H1 (cell line): ENCODE measurements around the gene CAMTA1. TPM values are rescaled to one million over a fixed set of nuclear protein-coding genes. Genes with fewer than 3 reads are reported as not detected.

Source experiments
- CTCF ChIA-PET: fragments of 300-600 bp; sonication (Branson Sonifier 250); formaldehyde crosslinking; loops from one replicate; lab custom pipeline; 2021; ENCODE audit not compliant: partially characterized antibody; lab: Charles Lee
- POLR2A ChIA-PET: fragments of 300-600 bp; sonication (Branson Sonifier 250); formaldehyde crosslinking; loops from one replicate; lab custom pipeline; 2021; ENCODE audit warnings: inconsistent platforms; ENCODE audit not compliant: partially characterized antibody; lab: Charles Lee
- DNase-seq, 2 experiments: peaks; one replicate each; pipeline versions ENCODE4 v3.0.0 to v3.0.0-alpha.2; 2010 to 2022; ENCODE audit warnings: low spot score in 2 of 2, low read depth in 1 of 2, mixed read lengths in 1 of 2
- FAIRE-seq: peaks from 2 replicates; lab custom pipeline; 2011; peaks lifted over from hg19 to GRCh38; lab: Jason Lieb, UNC
- H2AFZ ChIP-seq: 2 replicates; pipeline ENCODE4 v1.8.1; 2012; ENCODE audit warnings: low read length, inconsistent platforms
- H2AK5ac ChIP-seq: 2 replicates; pipeline ENCODE4 v1.6.1; 2013; ENCODE audit warnings: low read depth, low read length
- H2BK120ac ChIP-seq: replicated peaks from 2 replicates; pipeline ENCODE3; 2013; ENCODE audit warnings: low read depth, low read length, inconsistent platforms
- H2BK12ac ChIP-seq: 2 replicates; pipeline ENCODE4 v1.6.1; 2013; ENCODE audit warnings: low read depth, low read length
- H2BK15ac ChIP-seq: 2 replicates; pipeline ENCODE4 v1.6.1; 2013; ENCODE audit warnings: low read length
- H2BK20ac ChIP-seq: 2 replicates; pipeline ENCODE4 v1.6.1; 2013; ENCODE audit warnings: low read length
- H2BK5ac ChIP-seq: 2 replicates; pipeline ENCODE4 v1.6.1; 2013; ENCODE audit warnings: low read depth, low read length
- H3K14ac ChIP-seq: 2 replicates; pipeline ENCODE4 v1.6.1; 2013; ENCODE audit warnings: inconsistent platforms; ENCODE audit not compliant: insufficient read length
- H3K18ac ChIP-seq: 2 replicates; pipeline ENCODE4 v1.6.1; 2013; ENCODE audit warnings: low read length; ENCODE audit errors: extremely low read depth
- H3K23ac ChIP-seq: 2 replicates; pipeline ENCODE4 v1.6.1; 2013; ENCODE audit warnings: inconsistent platforms; ENCODE audit not compliant: insufficient read length
- H3K23me2 ChIP-seq: 2 replicates; pipeline ENCODE4 v1.6.1; 2013; ENCODE audit warnings: low read depth, low read length
- H3K27ac ChIP-seq: 2 replicates; pipeline ENCODE4 v1.6.1; 2011; ENCODE audit warnings: low read depth, low read length, inconsistent platforms
- H3K27me3 ChIP-seq, 4 experiments: replicated peaks in 1 of 4; 1 replicate in 1 of 4; 2 replicates in 3 of 4; pipeline versions ENCODE4 v1.6.1 to v1.8.1; 2011 to 2013; ENCODE audit warnings: low read length in 3 of 4, mild to moderate bottlenecking in 3 of 4, inconsistent platforms in 2 of 4, mixed read lengths in 2 of 4, moderate library complexity in 1 of 4; ENCODE audit not compliant: control insufficient read depth in 3 of 4, insufficient read depth in 3 of 4; ENCODE audit errors: extremely low read depth in 1 of 4
- H3K36me3 ChIP-seq, 4 experiments: 2 replicates each; pipeline versions ENCODE4 v1.6.1 to v1.8.1; 2011 to 2013; ENCODE audit warnings: mild to moderate bottlenecking in 4 of 4, low read length in 3 of 4, moderate library complexity in 2 of 4, control low read depth in 1 of 4, inconsistent platforms in 1 of 4; ENCODE audit not compliant: insufficient read depth in 4 of 4, control insufficient read depth in 2 of 4
- H3K4ac ChIP-seq: replicated peaks from 2 replicates; pipeline ENCODE3; 2013; ENCODE audit warnings: low read length, low read depth, mixed read lengths, inconsistent platforms; ENCODE audit not compliant: insufficient read length
- H3K4me1 ChIP-seq, 4 experiments: replicated peaks in 1 of 4; 1 replicate in 1 of 4; 2 replicates in 3 of 4; pipeline versions ENCODE4 v1.6.1 to v1.8.1; 2011 to 2013; ENCODE audit warnings: low read length in 3 of 4, inconsistent platforms in 2 of 4, mixed read lengths in 1 of 4; ENCODE audit not compliant: insufficient read depth in 4 of 4, control insufficient read depth in 3 of 4
- H3K4me2 ChIP-seq, 2 experiments: 2 replicates each; pipeline versions ENCODE4 v1.6.1 to v1.8.1; 2011 to 2013; ENCODE audit warnings: low read depth in 2 of 2, low read length in 2 of 2, control low read depth in 1 of 2, inconsistent platforms in 1 of 2, mild to moderate bottlenecking in 1 of 2; ENCODE audit not compliant: insufficient read depth in 1 of 2
- H3K4me3 ChIP-seq, 4 experiments: fragments of 200-600, 300-600 bp in 1 of 4; sonication (generic), shearing (Covaris generic), sonication (Bioruptor Twin) in 1 of 4; 2 replicates each; pipeline versions ENCODE4 v1.5.1 to v1.8.1; 2011 to 2016; ENCODE audit warnings: low read length in 4 of 4, low read depth in 3 of 4, control low read depth in 2 of 4, inconsistent platforms in 2 of 4, mild to moderate bottlenecking in 2 of 4, mixed read lengths in 1 of 4, moderate library complexity in 1 of 4; ENCODE audit not compliant: insufficient read depth in 2 of 4; ENCODE audit errors: extremely low read depth in 1 of 4
- H3K56ac ChIP-seq: replicated peaks from 2 replicates; pipeline ENCODE3; 2013; ENCODE audit warnings: low read depth, mild to moderate bottlenecking, mixed read lengths, low read length, inconsistent platforms; ENCODE audit not compliant: insufficient read length
- H3K79me1 ChIP-seq: 2 replicates; pipeline ENCODE4 v1.6.1; 2013; ENCODE audit warnings: low read depth, low read length, control low read depth
- H3K79me2 ChIP-seq, 2 experiments: 2 replicates each; pipeline versions ENCODE4 v1.6.1 to v1.8.1; 2012 to 2013; ENCODE audit warnings: low read length in 2 of 2, mild to moderate bottlenecking in 2 of 2, inconsistent platforms in 1 of 2; ENCODE audit not compliant: insufficient read depth in 2 of 2, control insufficient read depth in 1 of 2
- H3K9ac ChIP-seq, 4 experiments: replicated peaks in 1 of 4; 1 replicate in 1 of 4; 2 replicates in 3 of 4; pipeline versions ENCODE4 v1.6.1 to v1.8.1; 2011 to 2013; ENCODE audit warnings: low read depth in 3 of 4, low read length in 3 of 4, control low read depth in 2 of 4, mild to moderate bottlenecking in 2 of 4, moderate library complexity in 2 of 4, inconsistent platforms in 1 of 4; ENCODE audit errors: extremely low read depth in 1 of 4
- H3K9me3 ChIP-seq, 2 experiments: 2 replicates each; pipeline versions ENCODE4 v1.6.1 to v1.8.1; 2012 to 2013; ENCODE audit warnings: mild to moderate bottlenecking in 2 of 2, moderate library complexity in 2 of 2, control low read depth in 1 of 2, inconsistent platforms in 1 of 2, low read depth in 1 of 2, low read length in 1 of 2, mixed read lengths in 1 of 2; ENCODE audit not compliant: insufficient read depth in 2 of 2
- H4K20me1 ChIP-seq, 2 experiments: replicated peaks in 1 of 2; 2 replicates each; pipeline versions ENCODE3 to v1.8.1; 2011 to 2013; ENCODE audit warnings: inconsistent platforms in 2 of 2, low read length in 2 of 2, mild to moderate bottlenecking in 1 of 2; ENCODE audit not compliant: insufficient read depth in 2 of 2, control insufficient read depth in 1 of 2
- H4K5ac ChIP-seq: 2 replicates; pipeline ENCODE4 v1.6.1; 2013; ENCODE audit warnings: low read length, low read depth, mixed read lengths, inconsistent platforms; ENCODE audit not compliant: insufficient read length
- H4K8ac ChIP-seq: 2 replicates; pipeline ENCODE4 v1.8.0; 2013; ENCODE audit warnings: mild to moderate bottlenecking, moderate library complexity, low read length, inconsistent platforms; ENCODE audit not compliant: insufficient read depth; ENCODE audit errors: extremely low read depth
- H4K91ac ChIP-seq: replicated peaks from 2 replicates; pipeline ENCODE3; 2013; ENCODE audit warnings: low read length, mixed read lengths, inconsistent platforms; ENCODE audit not compliant: insufficient read length
- CBX5 ChIP-seq: fragments of 300-800, 300-1000 bp; sonication (generic); IDR thresholded peaks from 2 replicates; pipeline ENCODE4 v1.7.1; 2016; ENCODE audit warnings: antibody characterized with exemption, low read length, low read depth
- CBX8 ChIP-seq: fragments of 300-800, 300-1000 bp; sonication (generic); IDR thresholded peaks from 2 replicates; pipeline ENCODE4 v1.7.1; 2016; ENCODE audit warnings: low read depth, low read length, borderline replicate concordance
- CTBP2 ChIP-seq: IDR thresholded peaks from 2 replicates; pipeline ENCODE4 v1.7.0; 2011; ENCODE audit warnings: borderline replicate concordance, mild to moderate bottlenecking, moderate library complexity, mixed read lengths, low read length; ENCODE audit not compliant: insufficient read depth, insufficient read length
- FOSL1 ChIP-seq: IDR thresholded peaks from 2 replicates; pipeline ENCODE4 v1.6.1; 2011; ENCODE audit warnings: mild to moderate bottlenecking, low read depth, low read length, moderate library complexity; ENCODE audit not compliant: insufficient read depth
- HDAC6 ChIP-seq: IDR thresholded peaks from one replicate; pipeline ENCODE4 v1.7.1; 2012; ENCODE audit warnings: low read depth, mild to moderate bottlenecking, inconsistent platforms, low read length, moderate library complexity
- MAFK ChIP-seq: IDR thresholded peaks from 2 replicates; pipeline ENCODE4 v1.6.1; 2012; ENCODE audit warnings: low read depth, mild to moderate bottlenecking, improper control_type of control experiment, low read length
- TAF1 ChIP-seq: IDR thresholded peaks from 2 replicates; pipeline ENCODE4 v1.6.1; 2011; ENCODE audit warnings: mild to moderate bottlenecking, low read depth, low read length
- TCF12 ChIP-seq: IDR thresholded peaks from 2 replicates; pipeline ENCODE4 v1.6.1; 2011; ENCODE audit warnings: low read depth, mild to moderate bottlenecking, low read length
- ZNF274 ChIP-seq: IDR thresholded peaks from 2 replicates; pipeline ENCODE4 v1.7.0; 2012; ENCODE audit warnings: low read length, borderline replicate concordance; ENCODE audit errors: extremely low read depth
- WGBS, 2 experiments: shearing (Covaris generic) in 1 of 2; methylation state at CpG; one replicate each; pipeline versions ENCODE4 v1.1.6 to v1.1.7; 2013 to 2015; ENCODE audit warnings: low lambda C conversion rate in 2 of 2, mixed read lengths in 2 of 2, inconsistent platforms in 1 of 2, low coverage in 1 of 2, missing lambda C conversion rate in 1 of 2; ENCODE audit not compliant: insufficient replicate concordance in 2 of 2, insufficient coverage in 1 of 2, insufficient read length in 1 of 2; ENCODE audit errors: extremely low coverage in 1 of 2, missing lambda C conversion rate in 1 of 2; 5-methylcytosine and 5-hydroxymethylcytosine counted together
- polyA plus RNA-seq, 7 experiments: library from polyadenylated mRNA; depleted of rRNA in 3 of 7; stranded (reverse) in 5 of 7; unstranded in 2 of 7; fragments of >200 nt in 5 of 7; fragments of 200-250 nt in 2 of 7; gene quantifications; 1 replicate in 5 of 7; 2 replicates in 1 of 7; 4 replicates in 1 of 7; pipeline versions ENCODE4 v1.2.1 to v1.2.3, GENCODE V29; 2011 to 2013; ENCODE audit warnings: missing spikeins in 2 of 7, mixed read lengths in 2 of 7
- total RNA-seq: library from RNA; stranded (reverse); fragmentation: NEBNext Ultra II Directional; extraction: Animal tissue kit (Norgen Biotek cat#: 25700); gene quantifications from 2 replicates; pipeline ENCODE4 v1.2.1, GENCODE V29; 2021

Gene CAMTA1
- total and polyA plus RNA-seq, 2 of the 8 experiments (the other 6 are each of a cell fraction or from before 2014, with no cell fraction given) = 65.0 to 119 TPM

DNA sequence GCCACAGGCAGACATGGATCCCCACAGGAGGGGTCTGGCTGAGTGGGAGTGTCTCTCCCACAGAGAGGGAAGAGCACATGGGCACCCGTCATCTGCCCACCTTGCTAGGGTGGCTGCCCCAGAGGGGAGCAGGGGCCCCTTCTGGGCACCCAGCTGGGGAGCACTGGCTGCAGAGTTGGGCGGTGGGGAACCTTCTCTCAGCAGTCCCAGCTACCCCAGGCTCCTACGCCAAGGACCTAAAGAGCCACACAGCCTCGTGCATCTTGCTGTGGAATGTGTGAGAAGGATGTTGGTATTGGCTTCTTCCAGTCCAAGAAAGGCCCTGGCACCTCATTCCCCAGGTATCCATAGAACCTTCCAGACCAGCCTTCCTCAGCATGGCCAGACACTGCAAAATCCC is 735.2 kb downstream of the CAMTA1 start:
- Histone ChIP-seq H3K14ac (no peak overlapping the region), H3K79me2 (no peaks in the 10 kb centered on the region), H3K18ac (no peak overlapping the region), H3K27ac (no peak overlapping the region), H2BK12ac (no peak overlapping the region), H4K20me1 (no peaks in the 10 kb centered on the region), H3K36me3 (no peaks in the 10 kb centered on the region), H4K5ac (no peak overlapping the region), H3K9me3 (no peaks in the 10 kb centered on the region), H3K23me2 (no peaks in the 10 kb centered on the region), H2BK5ac (no peak overlapping the region), H4K8ac (no peak overlapping the region), H3K56ac (no peak overlapping the region), H2BK20ac (no peak overlapping the region), H3K4me1 (no peaks in the 10 kb centered on the region), H2AK5ac (no peak overlapping the region), H2AFZ (no peak overlapping the region), H3K4me2 (no peak overlapping the region), H3K23ac (no peak overlapping the region), H3K9ac (no peak overlapping the region), H4K91ac (no peak overlapping the region), H3K79me1 (no peaks in the 10 kb centered on the region), H3K4me3 (no peak overlapping the region), H2BK15ac (no peak overlapping the region), H3K27me3 (no peaks in the 10 kb centered on the region), H3K4ac (no peak overlapping the region), H2BK120ac (no peak overlapping the region)
- TF ChIP-seq CTBP2 (no peak), CBX8 (no peak), MAFK (no peak), TAF1 (no peak), HDAC6 (no peak), ZNF274 (no peak), CBX5 (no peak), TCF12 (no peak), FOSL1 (no peak)
- WGBS, 2 experiments = 92% methylated on average over 4 of the region's 4 CpGs; no CpG with 5 or more reads in 1 of the 2 experiments
- FAIRE-seq = no peak
- no peak for DNase-seq
- ChIA-PET CTCF (interaction anchor here (1.3 kb wide), 1 partner anchor 13 kb away, joined by 3 read pairs; no protein-coding TSS in a partner anchor), POLR2A (no interaction called here)
